NOMO-1 treated with dmso at 0.1 percent for 144 hours (cell line): ENCODE measurements around the gene HYAL2.

Experiments
- DNase-seq: peaks from one replicate; lab custom pipeline; 2025; ENCODE audit not compliant: unreplicated experiment; lab: John Stamatoyannopoulos, UW

Gene HYAL2

GRCh38 chr3:50330330-50330729 is 7.8 kb upstream of the HYAL2 start:
- DNase-seq = no peak

GRCh38 chr3:50327943-50328691 is 5.6 kb upstream of the HYAL2 start, which contains the start of gene TUSC2:
TSS of gene TUSC2 (minus strand) at chr3:50328223. CDS start at chr3:50328099, 124 bp downstream.
- peak; percentile 92 for DNase-seq

GRCh38 chr3:50327129-50327528 is 4.6 kb upstream of the HYAL2 start:
- no peak for DNase-seq

- no peak for DNase-seq
Measured at GRCh38 chr3:50326182-50326541, 3.6 kb upstream of the HYAL2 start.

GRCh38 chr3:50325497-50326181 is 3.1 kb upstream of the HYAL2 start:
- DNase-seq = no peak

GRCh38 chr3:50325113-50325480 is 2.6 kb upstream of the HYAL2 start:
- no peak for DNase-seq

- DNase-seq = peak; percentile 46
Measured at GRCh38 chr3:50324351-50325112, 2.0 kb upstream of the HYAL2 start.

GRCh38 chr3:50323614-50324199 is 1.2 kb upstream of the HYAL2 start:
- DNase-seq = no peak

GRCh38 chr3:50323092-50323600 is 601 bp upstream of the HYAL2 start:
- DNase-seq = no peak

- no peak for DNase-seq
Measured at GRCh38 chr3:50322115-50322385, 495 bp downstream of the HYAL2 start.

- DNase-seq = peak; percentile 87
Measured at GRCh38 chr3:50321336-50322114, 1.0 kb downstream of the HYAL2 start.

- no peak for DNase-seq
Measured at GRCh38 chr3:50320853-50321335, 1.7 kb downstream of the HYAL2 start.

- DNase-seq = no peak
Measured at GRCh38 chr3:50319894-50320625, 2.5 kb downstream of the HYAL2 start.

- DNase-seq = no peak
Measured at GRCh38 chr3:50319181-50319893, 3.2 kb downstream of the HYAL2 start.

- no peak for DNase-seq
Measured at GRCh38 chr3:50318615-50319014, 3.9 kb downstream of the HYAL2 start.

GRCh38 chr3:50318163-50318562 is 4.4 kb downstream of the HYAL2 start:
- DNase-seq = no peak

- no peak for DNase-seq
Measured at GRCh38 chr3:50317300-50317699, 5.2 kb downstream of the HYAL2 start.

- no peak for DNase-seq
Measured at GRCh38 chr3:50316657-50317242, 5.8 kb downstream of the HYAL2 start.

GRCh38 chr3:50314816-50315215 is 7.7 kb downstream of the HYAL2 start:
- DNase-seq = no peak
